ENCODE results near the gene GPC6.

DNA sequence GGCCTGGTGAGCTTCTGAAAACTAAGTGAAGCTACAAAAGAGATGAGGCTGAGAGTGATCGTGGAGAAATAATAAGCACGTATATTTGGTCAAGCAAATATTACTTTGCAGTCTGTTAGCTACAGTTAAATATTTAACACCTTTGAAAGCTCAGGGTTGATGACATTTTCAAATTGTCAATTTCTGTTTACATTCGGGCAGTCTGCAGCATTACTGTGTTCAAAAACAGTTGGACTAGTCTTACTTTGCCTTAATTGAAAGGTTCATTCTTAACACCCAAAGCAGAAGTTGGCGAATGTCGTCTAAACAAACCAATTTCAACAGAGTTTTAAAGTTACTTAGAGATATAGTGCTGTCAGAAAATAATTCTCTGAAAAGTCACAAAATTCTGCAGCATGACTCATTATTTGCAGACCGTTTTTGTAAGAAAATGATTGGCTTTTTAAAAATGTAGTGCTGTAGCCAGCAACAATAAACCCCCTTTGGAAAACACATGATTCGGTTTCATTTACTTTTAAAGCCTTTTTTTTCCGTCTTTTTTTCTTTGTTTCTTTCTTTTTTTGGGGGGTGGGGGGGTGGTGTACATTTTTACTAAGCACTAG is 549.0 kb downstream of the GPC6 start:
- TF ChIP-seq POLR2A (IDR thresholded peaks at IDR 0.05; ENCODE audit: extremely low read depth, insufficient read length): no peak
- TF ChIP-seq, protein P1, sequence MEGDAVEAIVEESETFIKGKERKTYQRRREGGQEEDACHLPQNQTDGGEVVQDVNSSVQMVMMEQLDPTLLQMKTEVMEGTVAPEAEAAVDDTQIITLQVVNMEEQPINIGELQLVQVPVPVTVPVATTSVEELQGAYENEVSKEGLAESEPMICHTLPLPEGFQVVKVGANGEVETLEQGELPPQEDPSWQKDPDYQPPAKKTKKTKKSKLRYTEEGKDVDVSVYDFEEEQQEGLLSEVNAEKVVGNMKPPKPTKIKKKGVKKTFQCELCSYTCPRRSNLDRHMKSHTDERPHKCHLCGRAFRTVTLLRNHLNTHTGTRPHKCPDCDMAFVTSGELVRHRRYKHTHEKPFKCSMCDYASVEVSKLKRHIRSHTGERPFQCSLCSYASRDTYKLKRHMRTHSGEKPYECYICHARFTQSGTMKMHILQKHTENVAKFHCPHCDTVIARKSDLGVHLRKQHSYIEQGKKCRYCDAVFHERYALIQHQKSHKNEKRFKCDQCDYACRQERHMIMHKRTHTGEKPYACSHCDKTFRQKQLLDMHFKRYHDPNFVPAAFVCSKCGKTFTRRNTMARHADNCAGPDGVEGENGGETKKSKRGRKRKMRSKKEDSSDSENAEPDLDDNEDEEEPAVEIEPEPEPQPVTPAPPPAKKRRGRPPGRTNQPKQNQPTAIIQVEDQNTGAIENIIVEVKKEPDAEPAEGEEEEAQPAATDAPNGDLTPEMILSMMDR (IDR thresholded peaks at IDR 0.05; ENCODE audit: low read depth, low read length): no peak
- TF ChIP-seq MYC (IDR thresholded peaks at IDR 0.05; ENCODE audit: low read depth, low read length): no peak
- TF ChIP-seq, protein P2, sequence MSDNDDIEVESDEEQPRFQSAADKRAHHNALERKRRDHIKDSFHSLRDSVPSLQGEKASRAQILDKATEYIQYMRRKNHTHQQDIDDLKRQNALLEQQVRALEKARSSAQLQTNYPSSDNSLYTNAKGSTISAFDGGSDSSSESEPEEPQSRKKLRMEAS (IDR thresholded peaks at IDR 0.05; ENCODE audit: low read depth, low read length): no peak

All from NB4 (cell line).